Stimulated activated CD4-positive, alpha-beta T cell treated with anti-CD3 and anti-CD28 coated beads, Interleukin-15, amount 100 ng/mL, for 24 hours (primary cell): ENCODE measurements around the gene PRR13.
"Not testable (repeated sequence)": the region's sequence is repeated elsewhere in the genome, so short reads cannot be mapped to it uniquely, and the experiment has no call there.

ENCODE experiments used
- DNase-seq: peaks from one replicate; pipeline ENCODE4 v3.0.0-alpha.2; 2020

PRR13 gene

DNA sequence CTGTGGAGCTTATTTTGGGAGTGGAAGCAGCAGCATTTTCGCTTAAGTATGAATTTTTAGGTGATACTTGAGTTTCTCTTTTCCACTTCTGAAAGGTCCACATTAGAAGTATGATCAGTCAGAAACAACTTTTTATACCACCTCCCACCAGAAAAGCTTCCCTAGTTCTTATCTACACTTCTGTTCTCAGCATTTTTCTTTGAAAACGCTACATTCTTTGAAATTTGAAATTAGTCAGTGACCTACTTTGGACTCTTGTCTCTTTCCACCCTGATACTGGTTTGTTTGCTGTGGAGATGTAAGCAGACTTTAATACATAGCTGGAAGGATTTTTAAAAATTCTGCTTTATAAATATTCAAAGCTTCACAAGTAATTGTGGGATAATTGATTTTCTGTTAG, 32.5 kb downstream of the PRR13 start:
- DNase-seq, result no peak

GRCh38 chr12:53474819-53475218, 33.3 kb downstream of the PRR13 start:
- no peak for DNase-seq

DNA sequence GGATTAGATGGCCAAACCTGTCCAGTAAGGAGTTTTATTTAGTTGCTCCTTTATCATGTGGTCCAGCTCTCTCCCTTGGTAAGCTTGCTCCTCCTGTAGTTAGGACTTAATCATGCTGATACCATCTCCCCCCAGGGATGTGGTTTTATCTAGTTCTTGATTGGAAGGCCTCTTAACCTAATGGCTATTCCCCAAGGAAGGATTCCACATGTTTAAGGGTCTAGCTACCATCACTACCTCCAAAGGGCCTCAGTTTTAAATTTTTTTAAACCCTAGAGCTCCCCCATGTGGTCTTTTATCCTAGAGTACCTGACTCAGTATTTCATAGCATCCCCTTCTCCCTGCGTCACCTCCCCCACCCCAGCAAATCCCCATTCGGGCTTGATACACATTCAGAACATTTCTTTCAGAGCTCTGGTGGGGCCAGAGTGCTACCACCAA, 35.3 kb downstream of the PRR13 start:
- DNase-seq, result no peak

GRCh38 chr12:53478865-53479264, 37.3 kb downstream of the PRR13 start:
- no peak for DNase-seq

DNA sequence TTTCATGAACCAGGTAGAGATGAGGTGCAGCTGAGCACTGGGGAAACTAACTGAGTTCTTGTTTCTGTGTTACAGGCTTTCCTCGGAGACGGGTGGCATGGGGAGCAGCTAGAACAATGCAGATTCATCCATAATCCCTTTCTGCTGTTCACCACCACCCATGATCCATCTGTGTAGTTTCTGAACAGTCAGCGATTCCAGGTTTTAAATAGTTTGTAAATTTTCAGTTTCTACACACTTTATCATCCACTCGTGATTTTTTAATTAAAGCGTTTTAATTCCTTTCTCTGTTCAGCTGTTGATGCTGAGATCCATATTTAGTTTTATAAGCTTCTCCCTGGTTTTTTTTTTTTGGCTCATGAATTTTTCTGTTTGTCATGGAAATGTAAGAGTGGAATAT, 37.8 kb downstream of the PRR13 start:
- DNase-seq, result no peak

- peak; percentile 2 for DNase-seq
Observed at GRCh38 chr12:53480491-53481442, 39.2 kb downstream of the PRR13 start.

DNA sequence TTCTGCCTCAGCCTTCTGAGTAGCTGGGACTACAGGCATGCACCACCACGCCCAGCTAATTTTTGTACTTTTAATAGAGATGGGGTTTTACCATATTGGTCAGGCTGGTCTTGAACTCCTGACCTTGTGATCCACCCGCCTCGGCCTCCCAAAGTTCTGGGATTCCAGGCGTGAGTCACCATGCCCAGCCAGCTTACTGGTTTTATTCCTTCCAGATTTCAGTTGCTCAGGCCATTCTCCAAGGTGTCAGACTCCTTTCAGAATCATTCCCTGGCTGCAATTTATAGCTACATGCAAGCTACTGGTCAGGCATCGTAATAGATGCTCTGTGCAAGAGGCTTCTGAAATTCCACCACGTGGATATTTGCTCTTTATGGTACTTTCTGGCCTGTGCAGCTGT, 39.9 kb downstream of the PRR13 start:
- DNase-seq, result not testable (repeated sequence)

GRCh38 chr12:53481939-53482586, 40.5 kb downstream of the PRR13 start:
- DNase-seq, result no peak

DNA sequence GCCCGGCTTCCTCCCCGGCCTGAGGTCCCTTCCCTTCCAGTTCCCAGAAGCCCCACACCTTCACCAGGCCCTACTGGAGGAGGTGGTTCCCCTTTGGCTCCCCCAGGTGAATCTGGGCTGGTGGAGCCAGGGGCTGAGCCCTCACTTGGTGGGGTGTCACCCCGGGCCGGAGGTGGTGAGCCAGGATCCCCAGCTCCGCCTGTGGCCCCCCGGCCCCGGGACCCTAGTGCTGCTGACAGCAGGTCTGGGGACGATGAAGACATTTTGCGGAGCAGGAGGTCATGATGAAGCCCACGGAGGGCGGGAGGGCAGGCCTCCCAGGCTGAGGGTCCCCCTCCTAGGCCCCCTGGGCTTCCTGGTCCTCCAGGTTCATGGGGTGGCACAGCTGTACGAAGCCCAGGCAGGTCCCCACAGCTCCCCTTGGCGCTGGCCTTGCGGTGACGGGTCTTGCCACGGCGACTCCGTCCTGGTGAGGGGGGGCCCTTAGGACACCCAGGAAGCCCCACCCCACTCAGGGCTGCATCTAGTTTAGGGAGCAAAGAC, 41.2 kb downstream of the PRR13 start:
- no peak for DNase-seq

- peak; percentile 32 for DNase-seq
Observed at GRCh38 chr12:53483225-53483978, 41.9 kb downstream of the PRR13 start.

GRCh38 chr12:53483979-53484377, 42.4 kb downstream of the PRR13 start:
- no peak for DNase-seq

- no peak for DNase-seq
Observed at GRCh38 chr12:53484686-53485575, 43.4 kb downstream of the PRR13 start.

- no peak for DNase-seq
Observed at GRCh38 chr12:53485955-53486735, 44.6 kb downstream of the PRR13 start.

DNA sequence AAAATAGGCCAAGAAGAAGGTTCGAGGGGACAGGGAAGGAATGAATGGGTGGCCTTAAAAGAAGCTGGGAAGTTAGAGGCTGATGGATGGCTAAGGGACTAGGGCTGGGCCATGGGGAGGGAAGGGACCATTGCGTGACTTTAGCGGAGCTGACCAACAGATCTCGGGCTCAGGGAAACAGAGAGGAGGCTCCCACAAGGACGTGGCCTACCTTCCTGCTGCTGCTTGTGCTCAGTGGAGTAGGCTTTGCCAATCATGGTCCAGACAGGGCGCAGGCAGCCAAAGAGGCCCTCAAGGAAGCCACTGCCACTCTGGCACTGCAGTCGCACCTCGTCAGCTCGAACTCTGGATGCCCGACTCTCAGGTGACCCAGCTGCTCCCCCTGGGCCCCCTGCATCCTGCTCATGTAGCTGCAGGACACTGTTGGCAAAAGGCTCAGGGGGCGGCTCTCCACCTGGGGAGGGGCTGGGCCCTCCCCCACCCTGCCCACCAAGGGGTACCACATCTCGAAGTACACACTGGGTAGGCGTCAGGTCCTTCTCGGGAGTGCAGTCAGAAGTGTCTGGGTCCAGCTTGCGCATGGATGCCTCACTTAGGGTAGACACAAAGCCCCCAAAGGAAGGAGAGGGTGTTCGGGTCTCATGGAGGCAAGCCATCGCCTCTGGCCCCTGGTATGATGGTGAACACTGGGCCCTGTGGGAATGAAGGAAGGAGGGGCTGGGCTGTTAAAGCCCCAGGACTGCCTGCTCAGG, 45.4 kb downstream of the PRR13 start:
- DNase-seq, result no peak

- no peak for DNase-seq
Observed at GRCh38 chr12:53489242-53489864, 47.8 kb downstream of the PRR13 start.

GRCh38 chr12:53492188-53492587, 50.7 kb downstream of the PRR13 start:
- no peak for DNase-seq

DNA sequence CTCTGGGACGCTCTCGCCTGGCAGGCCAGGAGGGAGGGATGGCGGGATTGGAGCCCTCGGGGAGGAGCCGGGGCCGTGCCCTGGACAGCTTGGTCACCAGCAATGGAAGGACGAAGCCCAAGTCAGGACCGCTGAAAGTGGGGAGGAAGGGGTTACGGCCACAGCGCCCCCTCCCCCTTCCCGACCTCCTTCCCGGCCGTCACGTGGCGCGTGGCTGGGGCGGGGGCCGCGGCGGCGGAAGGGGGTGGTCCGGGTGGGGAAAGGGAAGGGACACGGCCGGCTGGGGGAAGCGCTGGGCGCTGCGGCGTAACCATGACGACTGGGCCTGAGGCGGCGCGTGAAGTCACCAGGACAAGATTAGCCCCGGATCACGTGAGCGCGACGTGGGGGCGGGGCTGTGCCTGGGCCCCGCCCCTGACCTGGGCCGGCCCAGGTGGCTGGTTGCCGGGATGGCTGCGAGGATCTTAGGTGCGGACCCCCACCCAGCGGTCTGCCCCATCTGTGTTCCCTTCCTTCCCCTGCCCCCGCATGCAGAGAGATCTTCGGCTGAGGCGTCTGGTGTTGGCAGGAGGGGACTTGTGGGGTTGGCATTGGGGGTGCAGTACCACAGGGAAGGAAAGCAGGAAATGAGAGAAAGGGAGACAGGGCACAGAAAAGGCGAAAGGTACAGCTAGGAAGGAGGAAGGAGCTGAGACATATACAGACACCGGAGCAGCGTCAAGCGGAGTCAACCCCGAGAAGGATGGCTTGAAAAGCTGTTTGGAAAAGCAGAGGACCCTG, 51.5 kb downstream of the PRR13 start:
- DNase-seq, result peak; percentile 90

DNA sequence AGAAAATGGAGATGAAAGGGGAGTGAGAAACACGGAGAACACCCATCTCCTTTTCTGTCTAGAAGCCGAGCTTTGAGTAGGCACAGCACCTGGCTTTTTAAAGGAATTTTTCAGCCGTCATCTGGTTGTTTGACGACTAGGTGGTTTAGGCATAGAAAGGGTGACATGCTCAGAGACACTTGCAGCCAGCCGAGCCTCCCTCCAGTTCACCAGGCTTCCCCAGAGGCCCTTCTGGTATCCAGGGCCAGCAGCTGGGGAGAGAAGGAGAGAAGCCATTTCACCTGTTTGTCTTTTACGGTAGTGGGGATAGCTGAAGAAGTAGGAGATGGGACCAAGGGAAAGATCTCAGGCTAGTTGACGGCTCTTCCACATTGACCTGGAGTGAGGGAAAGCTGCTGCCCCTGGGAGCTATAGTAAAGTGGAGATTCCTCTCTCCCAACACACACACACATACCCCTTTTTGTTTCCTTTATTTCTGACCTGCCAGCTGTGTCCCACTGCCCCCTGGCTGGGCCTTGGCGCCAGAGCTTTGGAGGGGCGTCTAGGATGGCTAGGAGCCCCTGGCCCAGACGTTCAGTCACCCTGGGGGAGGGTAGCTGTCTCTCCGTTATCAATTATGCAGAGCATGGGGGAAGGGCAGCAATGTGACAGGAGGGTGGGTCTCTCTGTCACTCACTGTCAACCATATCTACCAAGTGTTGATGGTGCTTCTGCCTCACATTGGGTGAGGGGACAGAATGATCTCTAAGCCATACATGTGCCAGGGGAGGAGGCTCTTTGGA, 52.3 kb downstream of the PRR13 start:
- DNase-seq, result no peak
